NCI-H510A (cell line): ENCODE results near the gene OR6K2.
"Not testable (repeated sequence)": the region's sequence is repeated elsewhere in the genome, so short reads cannot be mapped to it uniquely, and the experiment has no call there.

ENCODE experiments used
- DNase-seq: peaks from one replicate; lab custom pipeline; 2025; lab: John Stamatoyannopoulos, UW

Gene OR6K2, protein sequence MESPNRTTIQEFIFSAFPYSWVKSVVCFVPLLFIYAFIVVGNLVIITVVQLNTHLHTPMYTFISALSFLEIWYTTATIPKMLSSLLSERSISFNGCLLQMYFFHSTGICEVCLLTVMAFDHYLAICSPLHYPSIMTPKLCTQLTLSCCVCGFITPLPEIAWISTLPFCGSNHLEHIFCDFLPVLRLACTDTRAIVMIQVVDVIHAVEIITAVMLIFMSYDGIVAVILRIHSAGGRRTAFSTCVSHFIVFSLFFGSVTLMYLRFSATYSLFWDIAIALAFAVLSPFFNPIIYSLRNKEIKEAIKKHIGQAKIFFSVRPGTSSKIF

DNA sequence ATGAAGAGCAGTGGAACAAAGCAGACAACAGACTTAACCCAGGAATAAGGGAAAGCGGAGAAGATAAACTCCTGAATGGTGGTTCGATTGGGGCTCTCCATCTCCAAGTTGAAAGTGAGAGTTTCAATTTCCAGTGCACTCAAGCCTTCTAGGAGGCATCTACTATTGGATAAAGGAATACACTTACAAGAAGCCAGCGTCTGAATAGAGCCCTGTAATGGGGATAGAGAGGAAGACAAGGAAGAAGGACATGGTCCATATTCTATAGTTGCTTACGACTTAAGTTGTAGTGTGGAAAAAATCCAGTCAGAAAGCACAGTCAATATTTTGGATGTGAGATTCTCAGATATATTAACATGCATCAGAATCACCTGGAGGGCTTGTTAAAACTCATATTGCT lies at the start of gene OR6K2:
TSS of gene OR6K2 (minus strand) at position 101 of the 400 bp plus-strand sequence. CDS start at position 101, 0 bp downstream.
- DNase-seq: no peak

- no peak for DNase-seq
These were observed 35.4 kb upstream of the OR6K2 start for GRCh38 chr1:158735848-158736247.

DNA sequence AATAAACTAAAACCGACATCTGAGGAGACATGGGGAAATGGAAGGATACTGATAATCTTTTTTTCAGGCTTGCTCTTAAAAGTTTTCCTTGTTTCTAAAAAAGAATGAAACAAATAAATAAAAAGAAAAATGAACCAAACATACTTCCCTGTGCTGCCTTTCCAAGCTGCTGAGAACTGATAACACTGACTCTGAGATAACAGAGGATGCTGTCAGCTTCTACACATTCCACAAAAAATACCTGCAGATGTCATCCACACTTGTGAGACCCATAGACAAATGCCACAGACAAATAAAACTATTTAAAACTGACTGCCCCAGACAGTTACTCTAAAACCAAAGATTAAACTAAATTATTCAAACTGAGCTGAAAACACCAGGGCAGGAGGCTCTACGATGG lies 32.1 kb upstream of the OR6K2 start:
- no peak for DNase-seq

GRCh38 chr1:158731707-158732106 lies 31.3 kb upstream of the OR6K2 start:
- DNase-seq: no peak

- DNase-seq: no peak
These were observed 30.0 kb upstream of the OR6K2 start for GRCh38 chr1:158730453-158730852.

- no peak for DNase-seq
These were observed 28.2 kb upstream of the OR6K2 start for GRCh38 chr1:158728510-158729225.

DNA sequence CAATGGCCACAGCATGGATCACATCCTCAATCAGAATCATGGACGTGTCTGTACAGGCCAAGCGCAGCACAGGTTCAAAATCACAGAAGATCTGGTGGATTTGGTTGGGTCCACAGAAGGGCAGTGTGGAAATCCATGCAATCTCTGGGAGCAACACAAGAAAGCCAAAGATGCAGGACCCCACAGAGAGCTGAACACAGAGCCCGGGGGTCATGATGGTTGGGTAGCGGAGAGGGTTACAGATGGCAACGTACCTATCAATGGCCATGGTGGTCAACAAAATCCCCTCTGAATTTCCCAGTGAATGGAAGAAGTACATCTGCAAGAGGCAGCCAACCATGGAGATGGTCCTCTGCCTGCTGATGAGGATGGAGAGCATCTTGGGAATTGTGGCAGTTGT lies 24.0 kb upstream of the OR6K2 start:
- no peak for DNase-seq

- no peak for DNase-seq
These were observed 20.2 kb upstream of the OR6K2 start, which contains the start of gene OR6K3 for GRCh38 chr1:158720620-158721019. Gene OR6K3 (minus strand): TSS chr1:158720720. CDS start chr1:158718115, 2,605 bp downstream.

DNA sequence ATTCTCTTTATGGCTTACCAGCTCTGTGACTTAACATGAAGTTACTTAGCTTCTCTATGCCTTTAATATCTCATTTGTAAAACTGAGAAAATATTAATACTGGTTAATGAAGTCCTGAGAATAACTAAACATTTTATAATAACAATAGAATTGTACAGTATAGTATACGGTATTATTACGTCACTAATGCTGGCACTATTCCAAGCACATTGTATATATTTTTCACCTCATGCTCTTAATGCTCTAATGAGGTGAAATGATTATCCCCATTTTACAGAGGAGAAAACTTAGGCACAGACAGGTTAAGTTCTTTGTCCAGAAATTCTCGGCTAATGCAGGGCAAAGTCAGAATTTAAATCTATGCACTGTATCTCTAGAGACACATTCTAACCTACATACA lies 19.2 kb upstream of the OR6K2 start:
- no peak for DNase-seq

GRCh38 chr1:158717344-158717743 lies 16.9 kb upstream of the OR6K2 start:
- no peak for DNase-seq

DNA sequence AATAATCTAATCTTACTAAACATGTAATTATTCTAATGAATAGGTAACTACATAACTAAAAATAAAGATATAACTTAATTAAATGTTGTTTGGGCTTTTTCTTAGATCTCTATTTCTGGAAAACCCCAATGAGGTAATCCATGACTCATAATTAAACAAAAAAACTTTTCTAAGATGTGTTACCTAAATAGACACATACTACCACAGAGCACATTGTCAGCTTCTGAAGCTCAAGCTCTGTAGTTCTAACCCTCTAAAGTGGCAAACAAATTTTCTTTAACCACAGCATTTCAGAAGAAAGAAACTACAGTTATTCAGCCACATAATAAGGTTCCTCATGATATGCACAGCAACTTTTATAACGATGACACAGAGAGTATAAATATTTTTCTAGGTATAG lies 15.9 kb upstream of the OR6K2 start:
- no peak for DNase-seq

DNA sequence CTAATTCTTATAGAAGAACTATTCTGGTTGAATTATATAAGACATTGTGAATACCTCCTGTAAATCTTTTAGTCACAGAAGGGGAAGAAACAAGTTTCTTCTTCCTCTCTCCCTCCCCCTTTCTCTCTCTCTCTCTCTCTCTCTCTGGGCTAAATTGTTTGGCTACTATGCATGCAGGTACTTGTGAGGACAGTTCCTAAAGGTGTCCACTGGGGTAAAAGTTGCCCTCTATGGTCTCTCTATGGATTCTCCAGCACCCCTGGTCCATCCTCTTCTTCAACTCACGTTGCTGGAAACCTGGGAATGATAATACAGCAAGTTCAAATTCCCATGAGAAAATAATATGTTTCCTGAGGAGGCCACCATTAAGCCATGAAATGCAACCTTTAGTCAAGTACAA lies 14.3 kb upstream of the OR6K2 start:
- DNase-seq: no peak

DNA sequence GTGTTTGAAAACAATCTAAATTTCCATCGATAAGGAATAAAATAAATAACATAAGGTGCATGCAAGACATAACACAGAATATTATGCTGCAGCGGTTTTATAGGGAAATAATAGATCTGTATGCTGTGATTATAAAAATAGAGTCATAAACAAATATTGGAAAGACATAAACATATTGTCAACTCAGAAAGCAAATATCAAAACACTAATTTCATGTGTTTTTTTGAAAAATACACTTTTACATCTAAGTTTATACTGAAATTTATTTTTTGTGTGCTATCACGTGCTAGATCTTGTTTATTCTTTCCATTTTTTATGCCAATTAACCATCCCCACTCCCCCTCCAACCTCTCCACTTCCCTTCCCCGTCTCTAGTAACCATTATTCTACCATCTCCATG lies 10.6 kb upstream of the OR6K2 start:
- DNase-seq: no peak

GRCh38 chr1:158706096-158706495 lies 5.6 kb upstream of the OR6K2 start:
- no peak for DNase-seq

DNA sequence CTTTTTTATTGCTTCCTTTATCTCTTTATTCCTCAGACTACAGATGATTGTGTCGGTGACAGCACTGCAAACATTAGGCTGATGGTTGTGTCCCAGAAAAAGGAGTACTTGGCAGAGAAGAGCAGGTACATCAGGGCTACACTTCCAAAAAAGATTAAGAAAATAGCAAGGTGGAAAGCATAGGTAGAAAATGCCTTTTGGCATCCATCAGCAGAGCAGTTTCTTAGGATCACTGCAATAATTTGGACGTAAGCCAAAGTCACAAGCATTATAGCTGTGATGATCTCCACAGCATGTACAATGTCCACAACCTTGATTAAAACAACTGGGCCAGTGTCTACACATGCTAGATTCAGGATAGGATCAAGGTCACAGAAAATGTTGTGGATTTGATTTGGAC lies 5.9 kb downstream of the OR6K2 start:
- DNase-seq: no peak

GRCh38 chr1:158692356-158692755 lies 8.1 kb downstream of the OR6K2 start:
- no peak for DNase-seq

GRCh38 chr1:158691907-158692306 lies 8.5 kb downstream of the OR6K2 start:
- DNase-seq: no peak

GRCh38 chr1:158691149-158691548 lies 9.3 kb downstream of the OR6K2 start:
- DNase-seq: not testable (repeated sequence)

GRCh38 chr1:158689875-158690274 lies 10.6 kb downstream of the OR6K2 start:
- DNase-seq: no peak

DNA sequence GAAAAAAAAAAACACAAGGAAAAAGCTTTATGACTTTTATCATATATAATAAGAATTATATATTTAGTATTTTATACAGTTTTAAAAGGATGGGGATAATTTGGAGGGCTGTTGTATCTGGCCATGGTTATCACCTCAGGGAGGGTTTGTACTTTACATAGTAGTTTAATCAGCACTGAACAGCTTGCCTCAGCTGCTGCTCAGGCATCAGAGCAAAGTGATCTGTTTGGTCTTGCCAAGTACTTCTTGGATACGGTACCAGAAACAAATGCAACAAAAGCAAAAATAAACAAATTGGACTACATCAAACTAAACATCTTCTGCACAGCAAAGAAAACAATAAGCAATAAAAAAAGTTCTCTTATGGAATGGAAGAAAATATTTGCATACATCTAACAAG lies 11.3 kb downstream of the OR6K2 start:
- DNase-seq: no peak

DNA sequence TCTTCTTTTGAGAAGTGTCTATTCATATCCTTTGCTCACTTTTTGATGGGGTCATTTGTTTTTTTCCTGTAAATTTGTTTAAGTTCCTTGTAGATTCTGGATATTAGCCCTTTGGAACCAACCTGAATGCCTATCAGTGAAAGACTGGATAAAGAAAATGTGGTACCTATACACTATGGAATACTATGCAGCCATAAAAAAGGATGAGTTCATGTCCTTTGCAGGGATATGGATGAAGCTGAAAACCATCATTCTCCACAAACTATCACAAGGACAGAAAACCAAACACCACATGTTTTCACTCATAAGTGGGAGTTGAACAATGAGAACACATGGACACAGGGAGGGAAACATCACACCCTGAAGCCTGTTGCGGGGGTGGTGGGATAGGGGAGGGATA lies 12.1 kb downstream of the OR6K2 start:
- not testable (repeated sequence) for DNase-seq

GRCh38 chr1:158687037-158687436 lies 13.4 kb downstream of the OR6K2 start:
- no peak for DNase-seq
